IMR-90 (cell line): ENCODE data around the gene WNK1. TPM values are rescaled to one million over a fixed set of nuclear protein-coding genes. Genes with fewer than 3 reads are reported as not detected.

ENCODE experiments used
- ATAC-seq: fragments of 200-7000 bp; cut with Tn5 transposase; 2 replicates; pipeline ENCODE4 v1.9.1; 2020; ENCODE audit warnings: low read depth, mild to moderate bottlenecking, moderate library complexity
- BruUV-seq: library from RNA; stranded (reverse); fragments of 400-500 nt; replicated peaks from 2 replicates; lab custom pipeline; 2021; lab: Mats Ljungman, UMichigan
- CTCF ChIA-PET: fragments of 300-600 bp; formaldehyde crosslinking; extraction: SDS; loops from one replicate; lab custom pipeline; 2021; ENCODE audit warnings: antibody characterized with exemption; lab: Yijun Ruan, JAX
- POLR2A ChIA-PET: fragments of 300-600 bp; sonication (Branson Sonifier 250); formaldehyde crosslinking; loops from one replicate; lab custom pipeline; 2022; ENCODE audit warnings: antibody characterized with exemption; ENCODE audit not compliant: unreplicated experiment; lab: Charles Lee
- DNase-seq: peaks from one replicate; pipeline ENCODE4 v3.0.0; 2013
- H2AFZ ChIP-seq: replicated peaks from 2 replicates; pipeline ENCODE3; 2013; ENCODE audit warnings: low read length, mild to moderate bottlenecking; ENCODE audit not compliant: poor library complexity
- H2AK5ac ChIP-seq: 2 replicates; pipeline ENCODE4 v1.6.1; 2013; ENCODE audit warnings: low read depth, low read length, inconsistent platforms
- H2AK9ac ChIP-seq: replicated peaks from 2 replicates; pipeline ENCODE3; 2013; ENCODE audit warnings: mild to moderate bottlenecking, low read depth, low read length, moderate library complexity; ENCODE audit not compliant: poor library complexity
- H2BK120ac ChIP-seq: 2 replicates; pipeline ENCODE4 v1.6.1; 2013; ENCODE audit warnings: low read depth, low read length, inconsistent platforms
- H2BK15ac ChIP-seq: 3 replicates; pipeline ENCODE4 v1.6.1; 2013; ENCODE audit warnings: low read depth, low read length, inconsistent platforms
- H2BK20ac ChIP-seq: 2 replicates; pipeline ENCODE4 v1.6.1; 2013; ENCODE audit warnings: low read depth, mild to moderate bottlenecking, inconsistent platforms, low read length, moderate library complexity
- H2BK5ac ChIP-seq: 2 replicates; pipeline ENCODE4 v1.6.1; 2013; ENCODE audit warnings: mild to moderate bottlenecking, low read depth, low read length, inconsistent platforms; ENCODE audit not compliant: poor library complexity, severe bottlenecking
- H3K14ac ChIP-seq: replicated peaks from 2 replicates; pipeline ENCODE4 v1.6.1; 2013; ENCODE audit warnings: low read depth, low read length, inconsistent platforms
- H3K18ac ChIP-seq: 2 replicates; pipeline ENCODE4 v1.6.1; 2013; ENCODE audit warnings: low read depth, low read length, control low read depth
- H3K23ac ChIP-seq: 2 replicates; pipeline ENCODE4 v1.6.1; 2013; ENCODE audit warnings: low read depth, low read length, inconsistent platforms
- H3K27ac ChIP-seq: 2 replicates; pipeline ENCODE4 v1.5.1; 2013; ENCODE audit warnings: mild to moderate bottlenecking, control low read depth, low read length; ENCODE audit not compliant: insufficient read depth
- H3K27me3 ChIP-seq: 2 replicates; pipeline ENCODE4 v1.6.1; 2013; ENCODE audit warnings: low read length; ENCODE audit not compliant: control insufficient read depth, insufficient read depth
- H3K36me3 ChIP-seq: 2 replicates; pipeline ENCODE4 v1.6.1; 2013; ENCODE audit warnings: low read length, mixed read lengths; ENCODE audit not compliant: control insufficient read depth, insufficient read depth
- H3K4ac ChIP-seq: 2 replicates; pipeline ENCODE4 v1.6.1; 2013; ENCODE audit warnings: low read depth, low read length, inconsistent platforms
- H3K4me1 ChIP-seq: 2 replicates; pipeline ENCODE4 v1.6.1; 2013; ENCODE audit warnings: low read length, mixed read lengths; ENCODE audit not compliant: control insufficient read depth, insufficient read depth
- H3K4me2 ChIP-seq: 2 replicates; pipeline ENCODE4 v1.6.1; 2013; ENCODE audit warnings: low read depth, mild to moderate bottlenecking, control low read depth, low read length, moderate library complexity
- H3K4me3 ChIP-seq: 2 replicates; pipeline ENCODE4 v1.5.1; 2013; ENCODE audit warnings: low read depth, mild to moderate bottlenecking, control low read depth, low read length, moderate library complexity; ENCODE audit not compliant: insufficient read depth
- H3K56ac ChIP-seq: 2 replicates; pipeline ENCODE4 v1.6.1; 2013; ENCODE audit warnings: low read length, inconsistent platforms; ENCODE audit not compliant: insufficient read depth; ENCODE audit errors: extremely low read depth
- H3K79me1 ChIP-seq, 2 experiments: 2 replicates each; pipeline ENCODE4 v1.6.1; 2013; ENCODE audit warnings: low read length in 2 of 2, inconsistent platforms in 1 of 2, low read depth in 1 of 2
- H3K9ac ChIP-seq: 2 replicates; pipeline ENCODE4 v1.6.1; 2013; ENCODE audit warnings: low read depth, low read length, control low read depth
- H3K9me1 ChIP-seq: 2 replicates; pipeline ENCODE4 v1.6.1; 2013; ENCODE audit warnings: low read length, inconsistent platforms; ENCODE audit not compliant: insufficient read depth
- H3K9me3 ChIP-seq: 2 replicates; pipeline ENCODE4 v1.6.1; 2013; ENCODE audit warnings: low read length; ENCODE audit not compliant: control insufficient read depth, insufficient read depth
- H4K20me1 ChIP-seq: 2 replicates; pipeline ENCODE4 v1.6.1; 2013; ENCODE audit warnings: low read length, inconsistent platforms; ENCODE audit not compliant: insufficient read depth
- H4K5ac ChIP-seq: 2 replicates; pipeline ENCODE4 v1.6.1; 2013; ENCODE audit warnings: mild to moderate bottlenecking, low read depth, low read length, control low read depth
- H4K8ac ChIP-seq, 2 experiments: 2 replicates each; pipeline ENCODE4 v1.6.1; 2013; ENCODE audit warnings: low read depth in 2 of 2, low read length in 2 of 2, control low read depth in 1 of 2, inconsistent platforms in 1 of 2
- H4K91ac ChIP-seq: 2 replicates; pipeline ENCODE4 v1.6.1; 2013; ENCODE audit warnings: low read depth, low read length, inconsistent platforms; ENCODE audit not compliant: insufficient read depth
- CEBPB ChIP-seq: IDR thresholded peaks from 2 replicates; pipeline ENCODE4 v1.6.1; 2012; ENCODE audit warnings: low read depth, low read length, improper control_type of control experiment
- CHD1 ChIP-seq: IDR thresholded peaks from 2 replicates; pipeline ENCODE4 v1.6.1; 2012; ENCODE audit warnings: low read depth, low read length, improper control_type of control experiment
- FOS ChIP-seq: fragments of 150-350 bp; IDR thresholded peaks from 2 replicates; pipeline ENCODE4 v1.6.1; 2016; ENCODE audit warnings: low read depth, low read length
- MAFK ChIP-seq: IDR thresholded peaks from 2 replicates; pipeline ENCODE4 v1.6.1; 2012; ENCODE audit warnings: low read depth, low read length, improper control_type of control experiment
- MAZ ChIP-seq: IDR thresholded peaks from 2 replicates; pipeline ENCODE4 v1.6.1; 2012; ENCODE audit warnings: low read depth, mild to moderate bottlenecking, low read length, improper control_type of control experiment, moderate library complexity, borderline replicate concordance
- MXI1 ChIP-seq: IDR thresholded peaks from 2 replicates; pipeline ENCODE4 v1.6.1; 2012; ENCODE audit warnings: low read depth, mild to moderate bottlenecking, low read length, moderate library complexity, borderline replicate concordance
- NFE2L2 ChIP-seq: fragments of 150-350 bp; IDR thresholded peaks from 2 replicates; pipeline ENCODE4 v1.6.1; 2016; ENCODE audit warnings: low read depth, mild to moderate bottlenecking, low read length
- POLR2A ChIP-seq: IDR thresholded peaks from 2 replicates; pipeline ENCODE4 v1.6.1; 2012; ENCODE audit warnings: mild to moderate bottlenecking, low read depth, low read length
- RAD21 ChIP-seq: IDR thresholded peaks from 2 replicates; pipeline ENCODE4 v1.6.1; 2012; ENCODE audit warnings: low read length, improper control_type of control experiment
- RCOR1 ChIP-seq: IDR thresholded peaks from 2 replicates; pipeline ENCODE4 v1.6.1; 2012; ENCODE audit warnings: mild to moderate bottlenecking, low read length, improper control_type of control experiment; ENCODE audit not compliant: insufficient replicate concordance
- RFX5 ChIP-seq: IDR thresholded peaks from 2 replicates; pipeline ENCODE4 v1.8.0; 2012; ENCODE audit warnings: low read depth, mild to moderate bottlenecking, low read length, moderate library complexity
- SMC3 ChIP-seq: fragments of 150-350 bp; IDR thresholded peaks from 2 replicates; pipeline ENCODE4 v1.6.1; 2016; ENCODE audit warnings: low read depth, mild to moderate bottlenecking, antibody characterized with exemption, low read length, moderate library complexity
- WGBS, 2 experiments: methylation state at CpG; one replicate each; pipeline versions ENCODE4 v1.1.5 to v1.1.7; 2013; ENCODE audit warnings: missing lambda C conversion rate in 2 of 2; ENCODE audit not compliant: insufficient read length in 1 of 2; ENCODE audit errors: extremely low coverage in 2 of 2; 5-methylcytosine and 5-hydroxymethylcytosine counted together
- dilution Hi-C: fragments of 300-500 bp; cut with HindIII; formaldehyde crosslinking; loops from one replicate; pipeline ENCODE4 v1.14.3; 2018; ENCODE audit warnings: low sequenced_read_pairs; ENCODE audit not compliant: unreplicated experiment
- in situ Hi-C: fragments of 300-500 bp; cut with MboI; formaldehyde crosslinking; loops from 3 replicates; pipeline ENCODE4 v1.14.3; 2019; ENCODE audit warnings: low sequenced_read_pairs, inconsistent platforms, mixed read lengths
- intact Hi-C: fragments of 100-400 bp; cut with micrococcal nuclease; formaldehyde crosslinking; loops from 2 replicates; pipeline ENCODE4 v1.10.0; 2022
- polyA plus RNA-seq, 3 experiments: library from polyadenylated mRNA; depleted of rRNA; stranded (reverse); fragments of >200 nt; gene quantifications; 2 replicates each; pipeline ENCODE4 v1.2.3, GENCODE V29; 2012; ENCODE audit warnings: low replicate concordance in 1 of 3
- total RNA-seq: library from RNA; depleted of rRNA; stranded (reverse); fragments of >200 nt; gene quantifications from 2 replicates; pipeline ENCODE4 v1.2.3, GENCODE V29; 2012
- TF ChIP-seq, protein P1 (sequence below): fragments of 150-350 bp; IDR thresholded peaks from 2 replicates; pipeline ENCODE4 v1.6.1; 2016; ENCODE audit warnings: low read depth, mild to moderate bottlenecking, low read length, moderate library complexity, borderline replicate concordance

The WNK1 gene
- total and polyA plus RNA-seq, 2 of the 4 experiments (the other 2 are of a cell fraction): 36.9 to 42.8 TPM

GRCh38 chr12:922285-922684 lies 169.9 kb downstream of the WNK1 start:
- Histone ChIP-seq H2AFZ (no peak overlapping the region), H3K56ac (no peak overlapping the region), H3K18ac (no peak overlapping the region), H3K4ac (no peak overlapping the region), H2AK9ac (no peak overlapping the region), H2BK20ac (no peak overlapping the region), H4K8ac (no peak overlapping the region), H4K20me1 (no peaks in the 10 kb centered on the region), H2BK5ac (no peak overlapping the region), H3K4me1 (no peaks in the 10 kb centered on the region), H4K91ac (no peak overlapping the region), H3K23ac (no peak overlapping the region), H3K4me2 (no peak overlapping the region; the same call in 1 of the 2 replicates), H4K5ac (no peak overlapping the region), H3K27ac (no peak overlapping the region), H3K9me1 (peaks cover 3% of the 10 kb centered on the region), H2BK15ac (no peak overlapping the region), H2AK5ac (no peak overlapping the region), H3K9ac (no peak overlapping the region), H2BK120ac (no peak overlapping the region), H3K27me3 (no peaks in the 10 kb centered on the region), H3K9me3 (no peaks in the 10 kb centered on the region), H3K4me3 (no peak overlapping the region), H3K36me3 (peaks cover 32% of the 10 kb centered on the region), H3K14ac (no peak overlapping the region), H3K79me1 (peaks cover 7 to 14% of the 10 kb centered on the region in 2 experiments; a peak in 3 of 4 replicates)
- POLR2A ChIA-PET: no interaction called here
- no CpG with 5 or more reads among the region's 2 CpGs for WGBS, 2 experiments
- in situ Hi-C loops: loop anchor here (25.0 kb wide), 1 partner anchor 665 kb away; the partner anchor contains the start of gene FBXL14
- dilution Hi-C loops: no loop called here
- peak; percentile 94 for ATAC-seq
- no TSS peak for BruUV-seq
- peak; percentile 45 for DNase-seq
- CTCF ChIA-PET: interaction anchor here (0.6 kb wide), 1 partner anchor 18 kb away, joined by 3 read pairs; no protein-coding TSS in a partner anchor
- intact Hi-C loops: no loop called here
- no peak for TF ChIP-seq POLR2A
- TF ChIP-seq CEBPB: no peak
- no peak for TF ChIP-seq RFX5
- no peak for TF ChIP-seq MAFK
- TF ChIP-seq RCOR1: no peak
- TF ChIP-seq CHD1: no peak
- TF ChIP-seq, protein P1, sequence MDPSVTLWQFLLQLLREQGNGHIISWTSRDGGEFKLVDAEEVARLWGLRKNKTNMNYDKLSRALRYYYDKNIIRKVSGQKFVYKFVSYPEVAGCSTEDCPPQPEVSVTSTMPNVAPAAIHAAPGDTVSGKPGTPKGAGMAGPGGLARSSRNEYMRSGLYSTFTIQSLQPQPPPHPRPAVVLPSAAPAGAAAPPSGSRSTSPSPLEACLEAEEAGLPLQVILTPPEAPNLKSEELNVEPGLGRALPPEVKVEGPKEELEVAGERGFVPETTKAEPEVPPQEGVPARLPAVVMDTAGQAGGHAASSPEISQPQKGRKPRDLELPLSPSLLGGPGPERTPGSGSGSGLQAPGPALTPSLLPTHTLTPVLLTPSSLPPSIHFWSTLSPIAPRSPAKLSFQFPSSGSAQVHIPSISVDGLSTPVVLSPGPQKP: no peak
- TF ChIP-seq MAZ: no peak
- TF ChIP-seq FOS: no peak
- no peak for TF ChIP-seq RAD21
- TF ChIP-seq SMC3: no peak
- TF ChIP-seq MXI1: no peak
- no peak for TF ChIP-seq NFE2L2
